ENCODE data around the gene LAMTOR2.
A peak's percentile ranks its signal among the peaks of the same experiment; 100 is the strongest.
"Not testable (repeated sequence)": the region's sequence is repeated elsewhere in the genome, so short reads cannot be mapped to it uniquely, and the experiment has no call there.

The LAMTOR2 gene

DNA sequence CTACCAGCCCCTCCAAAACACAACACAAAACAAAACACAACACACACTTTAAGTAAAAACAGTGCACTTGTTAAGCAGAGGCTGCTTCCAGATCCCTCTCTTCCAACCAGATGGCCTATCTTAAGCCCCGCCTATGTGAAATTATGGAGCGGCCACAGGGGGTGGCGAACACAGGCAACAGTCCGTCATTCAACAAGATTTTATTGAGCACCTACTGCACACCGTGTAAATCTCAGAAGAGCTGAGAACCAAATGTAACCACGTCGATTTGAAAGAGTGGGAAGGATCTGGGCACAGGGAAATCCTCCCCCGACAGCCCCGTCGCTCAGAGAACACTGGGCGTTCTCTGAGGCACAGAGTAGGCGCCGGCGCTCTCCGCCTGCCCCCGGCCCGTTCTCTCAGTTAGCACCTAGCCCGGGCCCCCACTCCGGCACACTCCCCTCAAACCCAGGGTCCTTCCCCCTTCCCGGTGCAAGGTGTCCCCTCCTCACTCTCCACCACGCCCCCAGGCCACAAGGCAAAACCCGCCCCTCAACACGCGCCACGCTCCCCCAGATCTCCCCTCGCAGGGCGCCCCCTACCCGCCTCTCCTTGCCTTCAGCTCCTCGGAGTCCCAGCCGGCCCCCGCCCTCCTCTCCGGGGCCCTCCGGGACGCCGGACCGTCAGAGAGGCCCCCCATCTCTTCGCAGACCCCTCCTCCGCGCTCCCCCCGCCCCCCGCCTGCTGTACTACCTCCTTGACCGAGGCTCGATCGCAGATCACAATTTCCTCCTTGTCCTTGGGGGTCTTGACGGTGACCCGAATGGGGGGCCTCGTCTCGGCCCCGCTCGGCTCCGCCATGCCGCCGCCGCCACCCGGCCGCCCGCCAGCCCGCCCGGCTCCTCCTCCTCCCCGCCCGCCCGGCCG lies 1.5 kb upstream of the LAMTOR2 start:
- DNase-seq = peak; percentile 19

DNA sequence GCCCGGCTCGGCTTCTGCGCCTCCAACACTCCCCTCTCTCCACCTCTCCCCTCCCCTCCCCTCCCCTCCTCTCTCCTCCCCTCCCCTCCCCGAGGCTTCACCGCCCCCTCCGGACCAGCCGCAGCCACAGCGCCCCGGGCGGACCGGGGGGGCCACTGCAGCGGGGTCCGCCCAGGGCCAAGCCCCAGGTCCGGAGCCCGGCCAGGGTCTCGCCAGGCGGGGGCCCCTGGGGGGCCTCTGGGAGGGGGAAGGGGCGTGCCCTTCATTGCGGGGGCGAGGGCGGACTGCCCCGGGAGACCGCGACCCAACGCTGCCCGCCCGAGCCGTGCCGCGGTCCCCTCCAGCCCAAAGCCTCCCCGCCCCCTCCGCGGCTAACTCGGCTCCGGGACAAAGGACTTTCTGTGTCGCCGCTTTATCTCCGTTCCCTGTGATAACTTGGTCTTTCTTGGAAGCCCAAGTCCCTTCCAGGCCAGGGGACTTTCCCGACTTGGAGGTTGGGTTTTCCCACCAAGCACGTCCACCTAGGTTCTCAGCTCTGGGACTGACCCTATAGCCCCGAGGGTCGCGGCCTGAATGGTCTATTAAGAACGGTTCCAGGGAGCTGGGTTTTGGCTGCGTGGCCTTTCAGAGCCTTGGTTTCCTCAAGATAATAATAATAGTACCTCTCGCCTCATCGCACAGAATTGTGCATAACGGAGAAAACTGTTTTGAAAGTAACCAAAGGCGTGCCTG lies 648 bp upstream of the LAMTOR2 start, which contains the start of gene UBQLN4:
UBQLN4 (minus strand) TSS at position 31 of the 732 bp plus-strand sequence. CDS start 97 bp downstream, outside the sequence.
- DNase-seq = peak; percentile 46

DNA sequence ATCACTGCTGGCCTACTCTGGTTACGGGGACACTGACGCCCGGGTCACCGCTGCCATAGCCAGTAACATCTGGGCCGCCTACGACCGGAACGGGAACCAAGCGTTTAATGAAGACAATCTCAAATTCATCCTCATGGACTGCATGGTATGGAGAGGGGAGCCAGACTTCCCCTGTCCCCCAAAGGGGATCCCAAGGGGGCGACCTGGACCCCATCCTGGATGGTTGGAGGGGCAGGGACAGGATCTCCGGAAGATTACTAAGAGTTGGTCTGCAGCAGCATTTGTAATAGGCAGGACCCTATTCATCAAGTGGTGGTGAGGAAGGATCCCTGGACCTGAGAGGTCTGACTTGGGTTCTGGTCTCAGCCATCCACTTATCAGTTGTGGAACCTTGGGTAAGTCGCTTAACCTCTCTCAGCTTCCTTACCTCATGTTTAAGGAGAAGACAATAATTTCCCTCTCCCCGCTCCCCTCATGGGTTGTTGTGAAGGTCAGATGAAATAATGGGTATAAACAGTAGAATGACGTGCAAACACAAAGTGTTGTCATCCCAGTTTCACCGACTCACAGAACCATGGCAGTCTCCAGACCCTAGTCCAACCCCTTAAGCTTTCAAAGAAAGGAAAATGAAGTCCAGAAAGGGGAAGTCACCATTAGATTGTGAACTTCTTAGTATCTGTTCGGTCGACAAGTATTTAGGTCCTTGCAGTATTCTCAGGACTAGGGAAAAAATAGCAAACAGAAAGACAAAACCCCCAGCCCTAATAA lies 883 bp downstream of the LAMTOR2 start:
- DNase-seq = no peak

DNA sequence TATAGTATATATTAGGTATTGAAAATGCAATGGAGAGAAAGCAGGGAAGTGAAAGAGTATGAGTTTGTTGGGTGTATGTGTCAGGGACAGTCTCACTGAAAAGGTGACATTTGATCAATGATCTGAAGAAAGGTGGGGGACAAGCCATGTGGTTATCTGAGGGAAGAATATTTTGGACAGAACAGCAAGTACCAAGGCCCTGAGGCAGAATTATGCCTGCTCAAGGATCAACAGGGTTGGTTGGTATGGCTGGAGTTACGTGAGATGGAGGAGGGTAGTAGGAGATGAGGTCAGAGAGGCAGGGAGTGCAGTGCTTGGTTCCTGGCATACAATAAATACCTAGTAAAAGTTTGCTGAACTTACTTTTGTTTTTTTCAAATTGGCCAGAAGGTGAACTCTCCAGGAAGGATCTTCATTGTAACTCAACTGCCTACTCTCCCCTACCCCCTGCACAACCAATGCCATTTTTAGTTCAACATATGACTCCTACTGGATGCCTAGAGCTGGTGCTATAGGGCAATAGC lies 1.8 kb downstream of the LAMTOR2 start:
- DNase-seq = no peak

DNA sequence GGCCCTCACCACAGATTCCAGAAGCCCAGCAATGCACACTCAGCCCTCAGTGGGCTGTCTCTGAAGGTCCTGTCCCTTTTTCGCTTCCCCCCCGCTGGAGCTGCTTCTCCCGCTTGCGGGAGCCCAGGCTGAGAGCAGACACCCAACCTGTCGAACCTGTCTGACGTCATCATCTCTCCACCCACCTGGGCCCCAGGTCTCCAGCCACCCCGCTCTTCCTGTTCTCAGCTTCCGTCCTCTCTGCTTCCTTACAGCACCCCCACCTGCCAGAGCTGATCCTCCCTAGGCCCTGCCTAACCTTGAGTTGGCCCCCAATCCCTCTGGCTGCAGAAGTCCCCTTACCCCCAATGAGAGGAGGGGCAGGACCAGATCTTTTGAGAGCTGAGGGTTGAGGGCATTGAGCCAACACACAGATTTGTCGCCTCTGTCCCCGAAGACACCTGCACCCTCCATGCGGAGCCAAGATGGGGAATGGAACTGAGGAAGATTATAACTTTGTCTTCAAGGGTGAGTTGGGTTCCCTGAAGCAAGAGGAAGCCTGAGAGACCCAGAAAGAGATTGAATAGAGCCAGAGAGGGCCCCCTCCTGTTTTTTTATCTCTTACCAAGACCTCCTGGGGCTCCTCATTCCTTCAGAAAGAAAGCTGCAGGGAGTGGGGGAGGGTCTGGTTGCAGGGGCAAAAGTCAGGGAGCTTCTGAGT lies 6.5 kb downstream of the LAMTOR2 start, which contains the start of gene RAB25:
RAB25 (plus strand) TSS at position 224 of the 700 bp plus-strand sequence; CDS start at position 465, 241 bp downstream.
- peak; percentile 81 for DNase-seq

DNA sequence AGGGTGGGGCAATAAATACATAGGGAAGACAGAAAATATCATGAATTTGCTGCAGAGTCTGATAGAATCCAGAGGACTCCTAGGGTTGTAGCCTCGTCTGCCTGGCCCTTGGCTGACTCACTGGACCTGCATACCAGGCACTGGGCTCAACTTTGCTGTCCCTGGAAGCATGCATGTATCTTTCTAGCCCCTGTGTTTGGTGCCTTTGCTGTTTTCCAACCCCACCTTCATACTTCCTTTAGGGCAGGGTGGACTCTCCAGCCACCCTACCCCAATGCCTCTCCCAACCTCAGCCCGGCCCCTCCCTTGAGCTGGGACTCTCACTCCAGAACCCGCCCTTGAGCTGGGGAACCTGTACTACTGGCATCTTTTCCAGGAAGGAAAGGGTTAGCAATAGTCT lies 7.6 kb downstream of the LAMTOR2 start:
- DNase-seq = no peak

DNA sequence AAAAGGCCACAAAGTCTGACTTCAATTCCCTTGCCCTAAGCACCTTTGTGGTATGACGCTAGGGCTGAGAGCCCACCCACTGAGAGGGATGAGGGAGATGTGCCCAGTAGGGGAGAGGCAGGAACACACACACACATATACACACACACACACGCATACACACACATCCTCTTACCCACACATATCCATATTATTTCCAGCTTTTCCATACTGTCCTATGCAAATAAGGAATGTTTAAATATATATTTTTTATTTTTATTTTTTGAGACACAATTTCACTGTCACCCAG lies 9.4 kb downstream of the LAMTOR2 start:
- no peak for DNase-seq

DNA sequence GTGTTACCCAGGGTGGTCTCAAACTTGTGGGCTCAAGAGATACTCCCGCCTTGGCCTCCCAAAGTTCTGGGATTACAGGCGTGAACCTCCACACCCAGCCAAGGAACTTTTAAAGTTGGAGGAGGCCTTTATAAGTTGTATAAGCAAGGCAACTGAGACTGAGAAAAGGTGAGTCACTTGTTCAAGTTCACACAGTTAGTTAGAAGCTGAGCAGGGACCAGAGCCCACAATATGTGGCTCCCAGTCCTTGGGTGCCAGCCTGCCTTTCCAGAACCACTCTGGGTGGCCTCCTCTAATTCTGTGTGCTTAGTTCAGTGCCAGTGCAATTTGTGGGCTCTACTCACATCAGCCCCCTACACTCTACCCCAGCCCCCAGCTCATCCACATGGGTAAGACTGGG lies 10.0 kb downstream of the LAMTOR2 start:
- no peak for DNase-seq

DNA sequence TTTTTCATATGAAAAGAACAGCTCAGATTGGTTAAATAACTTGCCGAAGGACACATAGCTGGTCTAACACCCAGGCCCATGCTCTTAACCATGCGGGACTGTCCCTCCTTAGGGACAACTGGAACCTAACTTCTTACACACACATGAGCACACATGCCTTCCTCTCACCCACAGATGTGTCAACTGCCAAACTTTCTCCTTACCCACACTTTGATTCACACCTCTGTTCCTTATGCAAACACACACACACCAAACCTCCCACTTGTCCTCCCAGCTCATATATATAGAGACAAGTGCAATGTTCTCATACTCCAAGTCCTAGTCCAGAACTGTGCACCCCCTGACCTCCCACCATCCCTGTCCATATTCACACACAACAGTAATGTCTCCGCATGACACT lies 10.6 kb downstream of the LAMTOR2 start:
- DNase-seq = no peak

DNA sequence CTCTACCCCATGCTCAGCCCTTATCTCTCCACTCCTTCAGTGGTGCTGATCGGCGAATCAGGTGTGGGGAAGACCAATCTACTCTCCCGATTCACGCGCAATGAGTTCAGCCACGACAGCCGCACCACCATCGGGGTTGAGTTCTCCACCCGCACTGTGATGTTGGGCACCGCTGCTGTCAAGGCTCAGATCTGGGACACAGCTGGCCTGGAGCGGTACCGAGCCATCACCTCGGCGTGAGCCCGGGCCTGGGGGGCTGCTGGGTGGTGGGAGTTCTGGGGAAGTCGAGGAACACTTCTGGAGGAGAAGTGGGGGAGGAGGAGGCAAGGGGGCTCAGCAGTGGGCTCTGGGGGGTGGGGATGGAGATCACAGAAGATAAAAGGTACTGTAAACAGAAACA lies 11.3 kb downstream of the LAMTOR2 start:
- no peak for DNase-seq

DNA sequence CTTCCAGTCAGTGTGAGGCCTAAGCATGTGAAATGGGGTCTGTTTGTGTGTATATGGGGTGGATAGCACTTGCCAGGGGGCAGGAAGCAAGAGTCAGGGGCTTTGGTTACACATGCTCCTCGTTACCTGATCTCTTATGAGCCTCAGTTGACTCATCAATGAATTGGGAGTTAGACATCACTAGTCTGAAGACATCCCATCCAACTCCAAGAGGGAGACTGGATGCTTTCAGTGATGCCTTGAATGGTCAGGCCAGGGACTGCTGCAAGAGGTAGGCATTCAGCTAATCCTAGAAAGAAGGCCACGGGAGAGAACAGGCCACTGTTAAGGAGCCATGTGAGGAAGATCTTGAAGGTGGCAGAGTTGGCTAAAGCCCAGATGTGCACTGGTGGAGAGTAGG lies 12.7 kb downstream of the LAMTOR2 start:
- no peak for DNase-seq

DNA sequence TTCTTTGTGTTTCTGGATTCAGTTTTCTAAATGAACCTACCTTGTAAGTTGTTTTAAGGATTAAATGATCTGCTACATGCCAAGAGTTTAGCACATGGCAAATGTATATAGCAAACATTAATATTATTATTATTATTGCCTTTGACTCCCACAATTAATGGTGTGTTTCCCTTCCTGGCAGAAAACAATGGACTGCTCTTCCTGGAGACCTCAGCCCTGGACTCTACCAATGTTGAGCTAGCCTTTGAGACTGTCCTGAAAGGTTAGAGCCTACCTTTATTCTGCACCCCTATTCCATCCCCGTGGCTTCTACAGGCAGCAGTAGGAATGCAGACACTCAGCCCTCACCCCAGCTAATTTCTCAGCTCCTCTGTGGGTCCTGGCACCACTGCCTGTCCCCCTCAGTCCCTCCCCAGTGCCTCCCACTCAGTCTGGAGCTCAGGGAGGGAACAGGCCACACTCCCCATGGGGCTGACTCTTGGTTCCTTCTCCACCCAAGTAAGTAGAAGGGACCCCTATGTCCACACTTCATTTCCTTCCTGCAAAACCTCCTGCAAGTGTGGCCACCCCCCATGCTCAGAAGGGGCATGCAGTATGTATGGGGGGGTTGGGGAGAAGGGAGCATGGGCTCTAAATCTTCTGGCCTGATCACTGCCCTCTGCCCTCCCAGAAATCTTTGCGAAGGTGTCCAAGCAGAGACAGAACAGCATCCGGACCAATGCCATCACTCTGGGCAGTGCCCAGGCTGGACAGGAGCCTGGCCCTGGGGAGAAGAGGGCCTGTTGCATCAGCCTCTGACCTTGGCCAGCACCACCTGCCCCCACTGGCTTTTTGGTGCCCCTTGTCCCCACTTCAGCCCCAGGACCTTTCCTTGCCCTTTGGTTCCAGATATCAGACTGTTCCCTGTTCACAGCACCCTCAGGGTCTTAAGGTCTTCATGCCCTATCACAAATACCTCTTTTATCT lies 15.2 kb downstream of the LAMTOR2 start:
- DNase-seq = no peak

DNA sequence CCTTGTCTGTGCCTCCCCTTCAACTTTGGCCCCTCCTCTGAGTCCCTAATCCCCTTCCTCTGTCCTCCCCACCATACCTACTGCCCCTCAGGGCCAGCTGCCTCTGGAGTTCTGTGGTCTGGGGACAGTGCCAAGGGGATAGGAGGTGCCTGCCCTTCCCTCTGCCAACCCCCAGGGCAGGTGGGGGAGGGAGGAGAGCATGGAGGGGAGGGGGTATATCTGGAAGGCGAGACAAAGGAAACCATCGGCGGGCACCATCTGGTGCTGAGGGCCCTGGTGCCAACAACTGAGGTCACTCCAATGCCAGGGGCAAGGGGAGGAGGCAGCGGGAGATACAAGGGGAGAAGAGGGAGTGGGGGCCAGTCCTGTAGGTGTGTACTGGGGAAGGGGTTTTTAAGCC lies 16.0 kb downstream of the LAMTOR2 start:
- peak; percentile 35 for DNase-seq

DNA sequence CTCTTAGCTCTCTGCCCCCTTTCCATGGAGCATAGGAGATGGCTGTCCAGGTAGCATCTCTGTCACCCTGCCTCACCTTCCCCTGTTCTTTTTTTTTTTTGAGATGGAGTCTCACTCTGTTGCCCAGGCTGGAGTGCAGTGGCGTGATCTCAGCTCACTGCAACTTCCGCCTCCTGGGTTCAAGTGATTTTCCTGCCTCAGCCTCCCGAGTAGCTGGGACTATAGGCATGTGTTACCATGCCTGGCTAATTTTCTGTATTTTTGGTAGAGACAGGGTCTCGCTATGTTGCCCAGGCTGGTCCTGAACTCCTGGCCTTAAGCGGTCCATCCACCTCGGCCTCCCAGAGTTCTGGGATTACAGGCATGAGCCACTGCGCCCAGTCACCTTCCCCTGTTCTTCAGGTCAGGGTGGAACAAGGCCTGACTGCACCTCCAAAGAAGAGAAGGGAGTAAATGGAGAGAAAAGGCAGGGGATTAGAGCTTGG lies 16.8 kb downstream of the LAMTOR2 start:
- not testable (repeated sequence) for DNase-seq

DNA sequence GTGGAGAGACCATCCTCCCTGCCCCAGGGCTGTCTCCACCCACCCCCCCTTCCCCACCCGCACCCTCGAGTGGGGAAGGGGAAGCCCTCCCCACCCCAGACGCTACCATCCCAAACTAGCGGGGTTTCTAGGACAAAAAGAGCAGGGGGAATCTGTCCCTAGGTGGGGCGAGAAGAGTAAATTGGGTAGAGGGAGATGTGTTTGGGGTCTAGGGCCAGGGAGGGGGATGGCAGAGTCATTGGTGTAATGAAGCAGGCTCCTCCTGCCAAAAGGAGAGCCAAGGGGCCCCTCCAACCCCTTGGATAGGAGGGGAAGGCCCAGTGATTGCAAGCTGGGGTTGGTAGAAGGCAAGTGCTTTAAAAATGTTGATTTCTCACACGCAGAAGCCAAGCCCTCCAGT lies 17.7 kb downstream of the LAMTOR2 start:
- DNase-seq = no peak

DNA sequence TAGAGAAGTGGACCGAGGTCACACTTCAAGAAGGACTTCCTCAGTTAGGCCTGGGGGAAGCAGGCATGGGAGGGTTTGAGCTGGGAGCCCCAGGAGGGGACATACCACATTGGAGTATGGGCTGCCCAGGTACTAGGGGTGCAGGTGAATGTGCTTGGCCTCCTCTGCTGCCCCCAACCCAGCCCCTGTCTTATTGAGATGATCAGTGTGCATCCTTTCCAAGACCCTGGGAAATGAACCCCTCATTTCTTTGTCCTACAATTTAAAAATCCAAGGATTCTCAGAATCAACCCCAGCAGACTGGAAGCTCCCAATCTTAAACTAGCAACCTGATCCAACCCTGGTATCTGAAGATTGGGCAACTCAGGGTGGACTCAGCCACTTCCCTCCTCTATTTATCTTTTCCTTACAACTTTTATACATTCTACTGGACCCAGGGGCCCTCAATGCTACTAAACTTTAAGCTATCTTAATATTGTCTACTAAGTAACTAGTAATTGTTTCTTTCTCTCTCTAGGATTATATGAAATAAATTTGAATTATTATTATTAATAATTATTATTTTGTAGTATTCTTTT lies 18.6 kb downstream of the LAMTOR2 start:
- no peak for DNase-seq

DNA sequence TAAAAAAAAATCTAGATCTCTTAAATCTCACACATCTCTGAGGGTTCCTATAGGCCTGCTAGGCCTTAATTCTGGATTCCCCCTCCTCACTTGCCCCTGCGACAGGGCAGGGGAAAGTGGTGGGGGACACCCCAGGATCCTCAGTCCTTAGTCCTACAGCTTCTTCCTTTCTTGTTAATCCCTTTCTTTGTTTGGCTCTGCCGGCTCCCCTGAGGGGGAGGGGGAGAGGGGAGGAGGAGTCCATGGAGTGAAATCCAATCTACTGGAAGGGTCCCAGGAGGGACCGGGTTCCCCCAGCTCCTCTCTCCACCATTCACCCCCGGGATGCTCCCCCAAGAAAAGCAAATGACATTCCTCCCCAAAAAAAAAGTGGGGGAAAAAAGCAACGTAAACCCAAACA lies 19.2 kb downstream of the LAMTOR2 start:
- DNase-seq = no peak

DNA sequence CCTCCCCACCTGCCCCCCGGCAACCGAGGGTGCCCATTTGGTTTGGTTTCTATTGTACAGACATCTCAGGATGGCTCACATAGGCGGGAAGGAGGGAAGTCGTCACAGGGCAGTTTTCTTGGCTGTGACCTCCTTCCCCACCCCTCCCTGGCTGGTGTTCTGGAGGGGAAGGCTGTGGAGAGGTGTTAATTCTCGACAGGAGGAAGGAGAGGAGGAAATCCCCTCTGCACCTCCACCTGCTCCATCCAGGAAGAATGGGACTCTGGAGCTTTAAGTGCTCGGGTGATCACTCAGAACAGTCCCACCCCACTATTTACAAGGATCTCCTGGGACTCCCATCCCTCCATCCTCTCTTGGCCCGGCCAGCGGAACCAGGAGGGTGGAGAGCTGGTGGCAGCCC lies 20.1 kb downstream of the LAMTOR2 start:
- DNase-seq = no peak

DNA sequence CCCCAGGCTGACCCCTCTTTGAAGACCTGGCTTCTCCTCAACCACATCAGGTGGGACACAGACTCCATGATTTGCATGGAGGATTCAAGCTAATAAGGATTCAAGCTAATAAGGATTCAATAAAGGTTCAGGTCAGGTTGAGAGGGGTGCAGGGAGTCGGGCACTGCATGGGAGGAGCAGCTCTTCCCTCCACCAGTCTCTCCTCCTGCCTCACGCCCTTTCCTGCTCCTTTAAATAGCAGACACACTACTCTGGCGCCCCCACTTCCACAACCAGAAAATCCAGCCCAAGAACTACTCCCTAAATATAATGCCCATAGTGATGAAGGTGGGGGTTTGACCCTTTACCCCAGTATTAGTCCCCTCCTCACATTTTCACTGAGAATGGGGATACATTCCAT lies 20.6 kb downstream of the LAMTOR2 start:
- DNase-seq = no peak

DNA sequence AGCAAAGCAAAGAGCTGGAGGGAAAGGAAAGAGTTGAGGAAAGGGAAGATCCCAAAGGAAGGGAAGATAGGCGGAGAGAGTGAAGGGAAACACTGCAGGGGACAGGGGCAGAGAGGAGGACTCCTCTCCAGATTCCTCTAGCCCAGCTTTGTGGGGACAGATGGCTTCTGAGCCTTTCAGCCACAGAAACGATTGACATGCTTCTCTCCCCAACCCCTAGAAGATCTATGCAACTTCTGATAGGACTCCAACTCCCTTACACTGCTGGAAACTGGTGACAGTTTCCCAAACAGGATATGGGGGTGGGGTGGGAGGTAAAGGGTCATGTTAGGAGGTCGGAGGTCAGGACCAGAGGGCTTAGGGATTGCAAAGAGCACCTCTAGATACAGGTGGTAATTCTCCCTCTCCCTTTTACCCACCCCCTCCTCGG lies 21.2 kb downstream of the LAMTOR2 start:
- DNase-seq = no peak
